PFSK-1 (cell line): ENCODE measurements around the gene BCLAF1.

Source experiments
- FOXP2 ChIP-seq: optimal IDR thresholded peaks from 2 replicates; pipeline ENCODE3; 2011; ENCODE audit warnings: borderline replicate concordance, control low read depth, inconsistent platforms; ENCODE audit not compliant: insufficient read depth; ENCODE audit errors: extremely low read length, extremely low read depth
- POLR2AphosphoS5 ChIP-seq: IDR thresholded peaks from 2 replicates; pipeline ENCODE4 v1.6.1; 2012; ENCODE audit warnings: low read depth, mild to moderate bottlenecking, control low read depth, low read length, moderate library complexity
- SIN3A ChIP-seq: IDR thresholded peaks from 2 replicates; pipeline ENCODE4 v1.6.1; 2012; ENCODE audit warnings: mild to moderate bottlenecking, low read length, moderate library complexity, borderline replicate concordance; ENCODE audit not compliant: insufficient read depth
- TAF1 ChIP-seq: IDR thresholded peaks from 2 replicates; pipeline ENCODE4 v1.6.1; 2012; ENCODE audit warnings: low read length, control low read depth, borderline replicate concordance; ENCODE audit not compliant: insufficient read depth
- TF ChIP-seq, protein P1 (sequence below), 2 experiments: IDR thresholded peaks; 2 replicates each; pipeline versions ENCODE4 v1.6.1 to v1.8.0; 2011 to 2012; ENCODE audit warnings: low read depth in 2 of 2, low read length in 2 of 2, control low read depth in 1 of 2, inconsistent platforms in 1 of 2, mild to moderate bottlenecking in 1 of 2, moderate library complexity in 1 of 2; ENCODE audit not compliant: insufficient read depth in 1 of 2

The BCLAF1 gene

DNA sequence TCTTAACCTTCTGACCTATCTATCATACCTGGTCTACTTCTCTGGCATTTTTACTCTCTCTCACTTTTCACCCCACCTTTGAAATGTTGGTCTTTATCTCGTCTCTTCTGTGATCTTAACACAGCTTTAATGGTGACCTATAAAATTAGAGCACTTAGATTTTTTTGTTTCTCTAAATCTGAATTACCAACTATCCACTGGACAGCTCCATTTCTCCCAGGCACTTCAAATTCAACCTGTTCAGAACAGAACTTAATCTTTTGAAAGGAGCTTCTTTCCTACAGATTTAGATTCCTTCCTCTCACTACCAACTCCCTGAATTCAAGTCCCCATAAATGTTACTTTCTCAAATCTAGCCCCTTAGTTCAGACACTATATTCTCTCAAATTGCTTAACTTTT is 24.5 kb downstream of the BCLAF1 start:
- no peak for TF ChIP-seq TAF1
- no peak for TF ChIP-seq POLR2AphosphoS5

DNA sequence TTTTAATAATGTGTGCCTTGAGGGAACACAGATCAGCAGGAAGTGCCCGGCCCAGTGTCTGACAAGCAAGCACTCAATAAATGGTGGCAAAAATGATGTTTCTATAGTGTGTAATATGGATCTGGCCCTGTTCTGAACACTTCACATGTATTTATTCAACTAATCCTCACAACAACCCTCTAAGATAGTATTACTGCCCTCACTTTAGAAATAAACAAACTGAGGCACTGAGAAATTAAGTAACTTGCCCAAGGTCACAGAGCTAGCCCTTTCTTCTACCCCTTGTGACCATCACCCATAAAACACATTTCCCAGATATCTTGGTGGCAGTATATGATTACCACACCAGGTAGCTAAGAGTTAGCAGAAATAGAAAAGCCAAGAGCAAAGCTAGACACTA is 26.7 kb downstream of the BCLAF1 start:
- TF ChIP-seq TAF1 (no peak), FOXP2 (no peak), SIN3A (no peak), POLR2AphosphoS5 (no peak)
- TF ChIP-seq, protein P1, sequence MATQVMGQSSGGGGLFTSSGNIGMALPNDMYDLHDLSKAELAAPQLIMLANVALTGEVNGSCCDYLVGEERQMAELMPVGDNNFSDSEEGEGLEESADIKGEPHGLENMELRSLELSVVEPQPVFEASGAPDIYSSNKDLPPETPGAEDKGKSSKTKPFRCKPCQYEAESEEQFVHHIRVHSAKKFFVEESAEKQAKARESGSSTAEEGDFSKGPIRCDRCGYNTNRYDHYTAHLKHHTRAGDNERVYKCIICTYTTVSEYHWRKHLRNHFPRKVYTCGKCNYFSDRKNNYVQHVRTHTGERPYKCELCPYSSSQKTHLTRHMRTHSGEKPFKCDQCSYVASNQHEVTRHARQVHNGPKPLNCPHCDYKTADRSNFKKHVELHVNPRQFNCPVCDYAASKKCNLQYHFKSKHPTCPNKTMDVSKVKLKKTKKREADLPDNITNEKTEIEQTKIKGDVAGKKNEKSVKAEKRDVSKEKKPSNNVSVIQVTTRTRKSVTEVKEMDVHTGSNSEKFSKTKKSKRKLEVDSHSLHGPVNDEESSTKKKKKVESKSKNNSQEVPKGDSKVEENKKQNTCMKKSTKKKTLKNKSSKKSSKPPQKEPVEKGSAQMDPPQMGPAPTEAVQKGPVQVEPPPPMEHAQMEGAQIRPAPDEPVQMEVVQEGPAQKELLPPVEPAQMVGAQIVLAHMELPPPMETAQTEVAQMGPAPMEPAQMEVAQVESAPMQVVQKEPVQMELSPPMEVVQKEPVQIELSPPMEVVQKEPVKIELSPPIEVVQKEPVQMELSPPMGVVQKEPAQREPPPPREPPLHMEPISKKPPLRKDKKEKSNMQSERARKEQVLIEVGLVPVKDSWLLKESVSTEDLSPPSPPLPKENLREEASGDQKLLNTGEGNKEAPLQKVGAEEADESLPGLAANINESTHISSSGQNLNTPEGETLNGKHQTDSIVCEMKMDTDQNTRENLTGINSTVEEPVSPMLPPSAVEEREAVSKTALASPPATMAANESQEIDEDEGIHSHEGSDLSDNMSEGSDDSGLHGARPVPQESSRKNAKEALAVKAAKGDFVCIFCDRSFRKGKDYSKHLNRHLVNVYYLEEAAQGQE (IDR thresholded peaks at IDR 0.05; ENCODE audit: insufficient read depth in 1 of 2, low read depth in 2 of 2, low read length in 2 of 2) = no peak

DNA sequence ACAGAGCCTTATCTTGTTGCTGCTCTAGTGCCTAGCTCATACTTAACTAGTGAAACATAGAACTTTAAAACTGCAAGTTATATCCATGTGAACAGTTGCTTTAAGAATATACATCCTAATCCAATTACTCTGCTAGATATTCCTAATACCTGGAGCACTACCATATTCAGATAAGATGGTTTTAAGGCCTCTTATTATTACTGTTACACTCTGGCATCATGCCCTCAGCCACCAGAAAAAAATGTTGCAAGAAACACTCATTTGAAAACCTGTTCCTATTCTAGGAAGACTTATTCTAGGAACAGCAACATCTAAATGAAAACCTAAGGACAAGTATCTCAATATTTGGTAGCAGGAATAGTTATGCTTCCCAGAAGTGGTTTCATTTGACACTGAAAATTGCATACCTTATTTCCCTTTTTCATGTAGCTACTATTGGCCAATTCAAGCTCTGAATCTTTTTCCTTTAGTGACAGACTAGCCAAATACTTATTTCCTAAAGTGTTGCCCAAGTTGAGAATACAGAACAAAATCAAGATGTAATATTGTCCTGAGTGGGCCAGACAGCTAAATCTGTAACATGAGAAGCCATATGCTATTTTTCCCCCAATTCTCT is 34.7 kb downstream of the BCLAF1 start:
- TF ChIP-seq, protein P1 (IDR thresholded peaks at IDR 0.05; ENCODE audit: insufficient read depth in 1 of 2, low read depth in 2 of 2, low read length in 2 of 2) = no peak
- TF ChIP-seq SIN3A (no peak), FOXP2 (no peak), TAF1 (no peak), POLR2AphosphoS5 (peak; percentile 34)

DNA sequence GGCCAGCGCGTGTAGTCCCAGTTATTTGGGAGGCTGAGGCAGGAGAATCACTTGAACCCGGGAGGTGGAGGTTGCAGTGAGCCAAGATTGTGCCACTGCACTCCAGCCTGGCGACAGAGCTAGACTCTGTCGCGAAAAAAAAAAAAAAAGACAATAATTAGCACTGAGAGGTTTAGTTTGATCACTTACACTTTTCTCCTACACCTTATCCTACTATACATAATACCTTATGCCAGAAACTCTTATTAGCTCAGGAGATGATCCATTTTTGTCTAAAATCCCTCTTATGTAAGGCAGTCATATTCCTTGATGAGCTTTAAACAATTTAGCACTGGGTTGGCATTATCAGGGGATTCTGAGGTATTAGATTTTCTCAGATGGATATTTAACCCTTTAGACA is 35.9 kb downstream of the BCLAF1 start:
- TF ChIP-seq SIN3A = no peak
- TF ChIP-seq FOXP2 = no peak
- TF ChIP-seq POLR2AphosphoS5 = 0 out of 2 replicates have a peak, but pooled peaks have one; percentile 6
- TF ChIP-seq TAF1 = no peak

DNA sequence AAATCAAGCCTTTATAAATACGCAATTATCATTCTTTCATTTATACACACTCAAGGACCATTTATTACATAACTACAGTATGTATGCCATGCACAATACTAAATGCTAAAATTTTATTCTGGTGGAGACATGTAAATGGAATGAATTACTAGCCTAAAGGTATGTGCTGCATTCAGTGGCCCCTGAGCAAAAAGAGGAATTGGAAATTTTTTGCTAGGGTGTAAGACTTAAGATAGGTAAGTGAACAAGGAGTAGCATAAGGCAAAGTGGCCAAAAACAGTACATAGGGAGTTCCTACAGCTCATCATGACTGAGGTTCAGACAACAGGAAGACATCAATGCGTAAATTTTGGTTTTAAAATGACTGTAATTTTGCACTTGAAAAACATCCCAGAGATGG is 37.2 kb downstream of the BCLAF1 start:
- TF ChIP-seq FOXP2 (no peak), TAF1 (no peak)
- TF ChIP-seq, protein P1 (IDR thresholded peaks at IDR 0.05; ENCODE audit: insufficient read depth in 1 of 2, low read depth in 2 of 2, low read length in 2 of 2) = no peak

DNA sequence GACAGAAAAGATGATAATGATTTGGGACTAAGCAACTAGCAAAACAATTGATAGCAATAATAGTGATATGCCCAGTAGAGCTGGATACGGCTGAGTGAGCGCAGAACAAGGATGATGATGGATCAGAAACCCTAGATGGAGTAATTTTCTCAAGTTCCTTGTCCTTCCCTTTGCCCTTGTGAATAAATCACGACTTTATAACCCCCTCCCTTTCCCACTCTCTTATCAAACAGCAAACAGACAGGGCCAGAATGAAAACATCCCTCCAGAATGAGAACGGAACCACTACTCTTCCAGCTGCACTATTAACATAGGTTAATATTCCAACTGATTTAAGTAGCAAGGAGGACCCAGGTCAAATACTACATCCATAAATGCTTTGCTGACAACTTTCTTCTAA is 38.3 kb downstream of the BCLAF1 start:
- TF ChIP-seq POLR2AphosphoS5 (no peak), SIN3A (no peak), TAF1 (no peak), FOXP2 (no peak)
- TF ChIP-seq, protein P1 (IDR thresholded peaks at IDR 0.05; ENCODE audit: insufficient read depth in 1 of 2, low read depth in 2 of 2, low read length in 2 of 2) = no peak
